SK-N-SH (cell line): ENCODE data around the gene TMTC4. TPM values are rescaled to one million over a fixed set of nuclear protein-coding genes. Genes with fewer than 3 reads are reported as not detected.
A peak's percentile ranks its signal among the peaks of the same experiment; 100 is the strongest.

Experiments
- CTCF ChIA-PET: fragments of 300-600, 350-600 bp; formaldehyde crosslinking; extraction: SDS; loops from one replicate; lab custom pipeline; 2021; lab: Yijun Ruan, JAX
- POLR2A ChIA-PET: fragments of 350-600 bp; sonication (Branson Sonifier 250); formaldehyde crosslinking; extraction: SDS; loops from one replicate; lab custom pipeline; 2020; ENCODE audit warnings: antibody characterized with exemption, inconsistent platforms; lab: Yijun Ruan, JAX
- DNase-seq: peaks from one replicate; pipeline ENCODE4 v3.0.0; 2012
- H2AFZ ChIP-seq: fragments of 200-600 bp; sonication (generic); 2 replicates; pipeline ENCODE4 v1.8.1; 2016; ENCODE audit warnings: antibody characterized with exemption, mild to moderate bottlenecking, low read depth
- H3F3A ChIP-seq: fragments of 200-600 bp; sonication (generic); replicated peaks from 2 replicates; pipeline ENCODE3; 2016; ENCODE audit warnings: antibody characterized with exemption, mild to moderate bottlenecking; ENCODE audit not compliant: insufficient read depth
- H3K27ac ChIP-seq, 2 experiments: fragments of 200-500 bp in 1 of 2; fragments of 200-600 bp in 1 of 2; sonication (Bioruptor generic) in 1 of 2; sonication (generic), shearing (Covaris generic) in 1 of 2; 2 replicates each; pipeline versions ENCODE4 v1.5.1 to v1.6.1; 2014 to 2016; ENCODE audit warnings: low read depth in 2 of 2, inconsistent platforms in 1 of 2, low read length in 1 of 2, mild to moderate bottlenecking in 1 of 2, mixed read lengths in 1 of 2
- H3K27me3 ChIP-seq: fragments of 200-600 bp; sonication (generic), shearing (Covaris generic); 2 replicates; pipeline ENCODE4 v1.6.1; 2016; ENCODE audit warnings: mixed run types; ENCODE audit not compliant: insufficient read depth
- H3K36me3 ChIP-seq, 2 experiments: fragments of 200-500 bp in 1 of 2; fragments of 200-600 bp in 1 of 2; sonication (Bioruptor generic) in 1 of 2; sonication (generic) in 1 of 2; replicated peaks in 1 of 2; 2 replicates each; pipeline versions ENCODE3 to v1.5.1; 2014 to 2016; ENCODE audit warnings: low read length in 1 of 2, mild to moderate bottlenecking in 1 of 2; ENCODE audit not compliant: insufficient read depth in 2 of 2, control insufficient read depth in 1 of 2
- H3K4me1 ChIP-seq, 2 experiments: fragments of 200-500 bp in 1 of 2; fragments of 200-600 bp in 1 of 2; sonication (Bioruptor generic) in 1 of 2; sonication (generic), shearing (Covaris generic) in 1 of 2; 2 replicates each; pipeline versions ENCODE4 v1.5.1 to v1.6.1; 2014 to 2016; ENCODE audit warnings: low read depth in 1 of 2, low read length in 1 of 2, mixed run types in 1 of 2; ENCODE audit not compliant: insufficient read depth in 2 of 2, control insufficient read depth in 1 of 2
- H3K4me2 ChIP-seq: fragments of 200-600 bp; sonication (generic), shearing (Covaris generic); 2 replicates; pipeline ENCODE4 v1.6.1; 2017; ENCODE audit warnings: mixed run types
- H3K4me3 ChIP-seq, 2 experiments: fragments of 200-500 bp in 1 of 2; fragments of 200-600 bp in 1 of 2; sonication (Bioruptor generic) in 1 of 2; sonication (generic), shearing (Covaris generic) in 1 of 2; 2 replicates each; pipeline versions ENCODE4 v1.5.1 to v1.8.1; 2014 to 2016; ENCODE audit warnings: low read depth in 2 of 2, inconsistent platforms in 1 of 2, low read length in 1 of 2, mild to moderate bottlenecking in 1 of 2, mixed read lengths in 1 of 2, moderate library complexity in 1 of 2
- H3K79me2 ChIP-seq: fragments of 200-600 bp; sonication (generic); 2 replicates; pipeline ENCODE4 v1.8.1; 2017; ENCODE audit warnings: mild to moderate bottlenecking; ENCODE audit not compliant: insufficient read depth
- H3K9ac ChIP-seq: fragments of 200-600 bp; sonication (generic); 2 replicates; pipeline ENCODE4 v1.6.1; 2017; ENCODE audit warnings: mixed run types
- H3K9me2 ChIP-seq: fragments of 200-600 bp; sonication (generic); 2 replicates; pipeline ENCODE4 v1.6.1; 2017; ENCODE audit warnings: mixed run types
- H3K9me3 ChIP-seq: fragments of 200-600 bp; sonication (generic); 2 replicates; pipeline ENCODE4 v1.6.1; 2017; ENCODE audit warnings: mixed run types, mild to moderate bottlenecking, moderate library complexity
- H4K20me1 ChIP-seq: fragments of 200-600 bp; sonication (generic); 2 replicates; pipeline ENCODE4 v1.6.1; 2017; ENCODE audit warnings: mild to moderate bottlenecking, mixed run types; ENCODE audit not compliant: insufficient read depth
- FOSL2 ChIP-seq: IDR thresholded peaks from 2 replicates; pipeline ENCODE4 v1.4.0; 2012; ENCODE audit warnings: low read depth, mild to moderate bottlenecking, moderate library complexity, borderline replicate concordance
- JUND ChIP-seq: IDR thresholded peaks from 2 replicates; pipeline ENCODE4 v1.4.0; 2012
- MAX ChIP-seq: IDR thresholded peaks from 2 replicates; pipeline ENCODE4 v1.4.0; 2012; ENCODE audit warnings: low read depth
- RCOR1 ChIP-seq: fragments of 150-350 bp; IDR thresholded peaks from 2 replicates; pipeline ENCODE4 v1.6.1; 2017; ENCODE audit warnings: antibody characterized with exemption, low read length
- REST ChIP-seq: IDR thresholded peaks from 2 replicates; pipeline ENCODE4 v1.6.1; 2012; ENCODE audit warnings: mild to moderate bottlenecking, low read depth, low read length, moderate library complexity
- RXRA ChIP-seq: IDR thresholded peaks from 2 replicates; pipeline ENCODE4 v1.4.0; 2012; ENCODE audit warnings: low read depth, mild to moderate bottlenecking, borderline replicate concordance
- SIN3A ChIP-seq: IDR thresholded peaks from 2 replicates; pipeline ENCODE4 v1.6.1; 2012; ENCODE audit warnings: low read depth, mild to moderate bottlenecking, low read length, moderate library complexity, borderline replicate concordance
- USF1 ChIP-seq: IDR thresholded peaks from 2 replicates; pipeline ENCODE4 v1.4.0; 2012; ENCODE audit warnings: low read depth, borderline replicate concordance
- YY1 ChIP-seq: IDR thresholded peaks from 2 replicates; pipeline ENCODE4 v1.4.0; 2012; ENCODE audit warnings: low read depth, mild to moderate bottlenecking
- WGBS: methylation state at CpG from one replicate; pipeline ENCODE4 v1.1.6; 2017; ENCODE audit warnings: low lambda C conversion rate; 5-methylcytosine and 5-hydroxymethylcytosine counted together
- polyA plus RNA-seq, 3 experiments: library from polyadenylated mRNA; depleted of rRNA; stranded (reverse); fragments of >200 nt; gene quantifications; 2 replicates each; pipeline ENCODE4 v1.2.3, GENCODE V29; 2012

The TMTC4 gene
- polyA plus RNA-seq, 1 of the 3 experiments (the other 2 are of a cell fraction): 22.3 TPM

GRCh38 chr13:100674872-100675660, 471 bp upstream of the TMTC4 start (continued):
- TF ChIP-seq SIN3A: peak; percentile 65; the same call in 1 of the 2 replicates
- TF ChIP-seq RCOR1: no peak
- TF ChIP-seq RXRA: no peak

GRCh38 chr13:100673713-100674571, 653 bp downstream of the TMTC4 start:
- peaks cover 41% of the 10 kb centered on the region; the same call in 1 of the 2 replicates for H3K79me2 ChIP-seq
- H3F3A ChIP-seq: no peaks in the 10 kb centered on the region
- CTCF ChIA-PET: interaction anchor here (1.0 to 1.1 kb wide), 3 partner anchors 16 to 102 kb away, joined by 4 read pairs; no protein-coding TSS in a partner anchor
- peak overlapping the region; percentile 98 for H3K4me2 ChIP-seq
- H3K4me3 ChIP-seq: peak overlapping the region; percentile 88 to 89
- peak overlapping the region; percentile 29 to 87; a peak in 3 of 4 replicates for H3K27ac ChIP-seq
- no peaks in the 10 kb centered on the region; the same call in 1 of the 2 replicates for H4K20me1 ChIP-seq
- peaks cover 9 to 15% of the 10 kb centered on the region in 2 experiments; a peak in 3 of 4 replicates for H3K4me1 ChIP-seq
- H3K9me3 ChIP-seq: no peaks in the 10 kb centered on the region
- no peaks in the 10 kb centered on the region for H3K27me3 ChIP-seq
- POLR2A ChIA-PET: interaction anchor here (0.7 kb wide), 1 partner anchor 35 kb away, joined by 3 read pairs; no protein-coding TSS in a partner anchor
- no peaks in the 10 kb centered on the region for H3K9me2 ChIP-seq
- TF ChIP-seq YY1: peak; percentile 31; the same call in 1 of the 2 replicates
- no peak for TF ChIP-seq REST
- TF ChIP-seq USF1: no peak
- peak; percentile 25; the same call in 1 of the 2 replicates for TF ChIP-seq MAX
- TF ChIP-seq JUND: peak; percentile 48; the same call in 1 of the 2 replicates
- TF ChIP-seq FOSL2: peak; percentile 65
- under 1% methylated on average over 15 of the region's 86 CpGs for WGBS
- peak overlapping the region; percentile 84; the same call in 1 of the 2 replicates for H2AFZ ChIP-seq
- H3K36me3 ChIP-seq: peaks cover 0 to 8% of the 10 kb centered on the region in 2 experiments
- peak overlapping the region; percentile 52; the same call in 1 of the 2 replicates for H3K9ac ChIP-seq
- DNase-seq: peak; percentile 87
